GM21723 (cell line): Measurements from ENCODE around the gene OR6C68.
"Not testable (repeated sequence)": the region's sequence is repeated elsewhere in the genome, so short reads cannot be mapped to it uniquely, and the experiment has no call there.

Experiments
- ATAC-seq: cut with Tn5 transposase; IDR thresholded peaks from one replicate; pipeline ENCODE4 v1.9.1; 2021; ENCODE audit warnings: mild to moderate bottlenecking, moderate library complexity; ENCODE audit not compliant: unreplicated experiment

OR6C68 gene

GRCh38 chr12:55492078-55492477 is at the start of gene OR6C68:
Gene OR6C68, plus strand, starts transcription at chr12:55492378. Its CDS starts 0 bp downstream, at chr12:55492378.
- ATAC-seq = no peak

DNA sequence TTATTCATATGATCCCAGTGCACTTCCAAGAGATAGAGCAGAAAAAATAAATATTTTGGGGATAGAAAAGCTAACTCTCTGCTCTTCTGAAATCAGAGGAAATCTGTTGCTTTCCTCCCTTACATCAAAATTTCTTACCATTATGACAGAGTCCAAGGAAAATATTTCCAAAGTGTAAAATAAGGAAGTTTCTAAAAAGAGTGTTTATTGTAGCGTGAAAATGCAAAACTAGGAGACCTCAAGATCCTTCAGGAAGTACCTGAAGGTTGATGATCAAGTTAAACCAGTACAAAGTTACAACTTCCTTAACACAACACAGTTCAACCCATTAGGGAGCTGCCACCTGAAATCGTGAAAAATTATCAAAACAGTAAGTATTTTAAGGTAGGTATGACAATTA is 48.4 kb upstream of the OR6C68 start, which contains the start of gene OR6C2:
Gene OR6C2, plus strand, starts transcription at position 301 of the 400 bp plus-strand sequence. CDS start 8,138 bp downstream, outside the sequence.
- no peak for ATAC-seq

DNA sequence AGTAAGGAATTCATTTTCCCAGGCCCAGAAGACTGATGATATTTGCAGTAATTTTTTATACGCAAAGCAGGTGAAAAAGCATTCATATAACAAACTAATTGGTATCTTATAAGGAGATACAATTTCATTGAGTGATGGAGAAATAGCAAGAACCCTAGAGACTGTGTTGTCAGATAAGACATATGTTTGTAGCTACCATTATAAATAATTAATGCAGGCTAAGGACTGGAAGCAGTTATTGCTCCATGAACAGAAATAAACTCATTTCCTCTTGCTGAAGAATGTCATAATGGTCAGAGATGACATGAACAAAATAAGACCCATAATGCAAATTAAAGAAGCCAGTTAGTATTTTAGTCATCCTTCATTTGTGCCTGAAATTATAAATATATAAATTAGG is 46.8 kb upstream of the OR6C68 start:
- no peak for ATAC-seq

DNA sequence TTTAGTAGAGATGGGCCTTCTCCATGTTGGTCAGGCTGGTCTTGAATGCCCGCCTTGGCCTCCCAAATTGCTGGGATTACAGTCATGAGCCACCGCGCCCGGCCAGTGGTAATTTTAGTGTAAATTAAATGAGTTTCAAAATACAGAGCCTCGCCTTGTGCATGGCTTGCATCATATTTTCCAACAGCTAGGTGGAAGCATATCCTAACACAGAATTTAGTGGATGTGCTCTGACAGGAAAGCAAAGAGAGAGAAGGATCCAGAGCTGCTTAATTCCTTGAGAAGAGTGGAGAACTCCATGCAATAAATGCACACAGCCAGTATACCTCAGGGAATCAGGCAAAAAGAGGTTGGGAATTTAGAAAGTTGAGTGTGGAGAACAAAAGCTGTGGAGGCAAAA is 45.9 kb upstream of the OR6C68 start:
- ATAC-seq = no peak

- ATAC-seq = no peak
These were observed 43.4 kb upstream of the OR6C68 start for GRCh38 chr12:55448825-55449224.

DNA sequence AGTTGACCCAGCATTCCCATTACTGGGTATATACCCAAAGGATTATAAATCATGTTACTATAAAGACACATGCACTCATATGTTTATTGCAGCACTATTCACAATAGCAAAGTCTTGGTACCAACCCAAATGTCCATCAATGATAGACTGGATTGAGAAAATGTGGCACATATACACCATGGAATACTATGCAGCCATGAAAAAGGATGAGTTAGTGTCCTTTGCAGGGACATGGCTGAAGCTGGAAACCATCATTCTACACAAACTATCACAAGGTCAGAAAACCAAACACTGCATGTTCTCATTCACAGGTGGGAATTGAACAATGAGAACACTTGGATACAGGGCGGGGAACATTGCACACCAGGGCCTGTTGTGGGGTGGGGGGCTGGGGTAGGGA is 27.3 kb upstream of the OR6C68 start:
- not testable (repeated sequence) for ATAC-seq

- ATAC-seq = peak; percentile 90
These were observed 24.3 kb upstream of the OR6C68 start for GRCh38 chr12:55467836-55468235.

DNA sequence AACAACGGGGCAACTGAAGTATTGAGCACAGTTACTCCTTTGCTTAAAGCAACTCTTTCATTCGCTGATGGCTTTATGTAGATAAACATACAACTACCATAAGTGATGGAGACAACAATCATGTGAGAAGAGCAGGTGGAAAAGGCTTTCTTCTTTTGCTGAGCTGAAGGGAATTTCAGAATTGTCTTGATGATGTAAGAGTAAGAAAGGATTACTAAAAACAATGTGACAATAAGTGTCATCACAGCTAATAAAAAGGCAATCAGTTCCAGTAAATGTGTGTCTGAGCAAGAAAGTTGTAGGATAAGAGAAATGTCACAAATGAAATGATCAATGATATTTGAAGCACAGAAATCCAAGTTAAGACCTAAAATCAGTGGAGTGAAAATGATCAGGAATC is 22.9 kb upstream of the OR6C68 start:
- ATAC-seq = no peak

- no peak for ATAC-seq
These were observed 21.9 kb upstream of the OR6C68 start, which contains the start of gene OR6C70 for GRCh38 chr12:55470088-55470829. Gene OR6C70, minus strand, starts transcription at chr12:55470138. Its CDS starts 0 bp downstream, at chr12:55470138.

DNA sequence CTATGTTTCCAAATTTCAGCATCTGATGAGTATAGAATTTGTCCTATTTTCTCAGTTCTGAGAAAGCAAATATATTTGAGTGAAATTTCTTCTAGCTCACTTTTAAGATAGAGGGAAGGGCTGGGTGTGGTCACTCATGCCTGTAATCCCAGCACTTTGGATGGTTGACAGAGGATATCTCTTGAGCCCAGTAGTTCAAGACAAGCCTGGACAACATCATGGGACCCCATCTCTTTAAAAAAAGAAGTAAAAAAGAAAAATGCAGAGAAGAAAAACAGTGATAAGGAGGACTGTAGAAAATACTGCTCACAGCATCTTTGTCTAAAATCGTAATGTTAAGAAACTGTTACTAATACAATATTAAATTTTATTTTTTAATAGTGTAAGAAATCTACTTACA is 19.9 kb upstream of the OR6C68 start:
- ATAC-seq = no peak

- ATAC-seq = not testable (repeated sequence)
These were observed 13.0 kb upstream of the OR6C68 start for GRCh38 chr12:55479136-55479535.

- not testable (repeated sequence) for ATAC-seq
These were observed 7.9 kb upstream of the OR6C68 start for GRCh38 chr12:55484284-55484683.

GRCh38 chr12:55495490-55495889 is 3.3 kb downstream of the OR6C68 start:
- no peak for ATAC-seq

DNA sequence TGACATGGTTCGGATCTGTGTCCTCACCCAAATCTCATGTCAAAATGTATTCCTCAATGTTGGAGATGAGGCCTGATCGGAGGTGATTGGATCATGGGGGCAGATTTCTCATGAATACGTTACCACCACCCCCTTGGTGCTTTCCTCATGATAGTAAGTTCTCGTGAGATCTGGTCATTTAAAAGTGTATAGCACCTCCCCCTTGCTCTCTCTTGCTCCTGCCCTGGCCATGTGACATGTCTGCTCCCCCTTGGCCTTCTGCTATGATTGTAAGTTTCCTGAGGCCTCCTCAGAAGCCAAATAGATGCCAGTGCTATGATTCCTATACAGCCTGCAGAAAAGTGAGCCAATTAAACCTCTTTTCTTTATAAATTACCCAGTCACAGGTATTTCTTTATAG is 7.1 kb downstream of the OR6C68 start:
- no peak for ATAC-seq

GRCh38 chr12:55499810-55500252 is 7.7 kb downstream of the OR6C68 start:
- ATAC-seq = no peak

GRCh38 chr12:55501601-55502000 is 9.4 kb downstream of the OR6C68 start:
- ATAC-seq = no peak

DNA sequence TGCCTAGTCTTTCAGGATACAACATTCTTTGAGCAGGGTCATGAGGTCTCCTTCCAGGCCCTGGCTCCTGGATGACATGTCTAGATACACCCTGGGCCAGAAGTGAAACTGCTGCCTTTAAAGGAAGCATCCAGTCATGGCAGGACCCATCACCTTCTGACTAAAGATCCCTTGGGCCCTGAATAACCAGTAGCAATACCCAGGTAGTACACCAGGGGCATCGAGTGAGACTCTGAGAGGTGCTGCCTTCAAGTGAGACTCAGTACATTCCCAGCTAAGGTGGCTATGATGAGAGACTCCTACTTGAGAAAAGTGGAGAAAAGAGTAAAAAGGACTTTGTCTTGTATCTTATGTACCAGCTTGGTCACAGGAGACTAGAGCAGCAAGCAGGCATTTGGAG is 23.5 kb downstream of the OR6C68 start:
- ATAC-seq = no peak

DNA sequence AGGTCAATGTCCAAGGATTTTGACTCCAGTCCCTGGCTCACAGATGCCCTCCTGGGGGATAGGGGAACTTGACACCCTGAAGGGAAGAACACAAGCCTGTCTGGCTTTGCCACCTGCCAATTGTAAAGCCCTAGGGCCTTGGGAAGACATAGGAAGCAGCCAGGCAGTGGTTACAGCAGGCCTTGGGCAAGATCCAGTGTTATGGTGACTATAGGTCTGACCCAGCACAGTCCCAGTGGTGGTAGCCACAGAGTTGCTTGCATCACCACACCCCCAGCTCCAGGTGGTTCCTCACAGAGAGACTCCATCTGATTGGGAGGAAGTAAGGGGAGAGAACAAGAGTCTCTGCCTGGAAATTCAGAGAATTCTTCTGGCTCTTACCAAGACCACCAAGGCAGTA is 24.2 kb downstream of the OR6C68 start:
- ATAC-seq = no peak
